ENCODE measurements around the gene RNF126. TPM values are rescaled to one million over a fixed set of nuclear protein-coding genes. Genes with fewer than 3 reads are reported as not detected.
"Not testable (repeated sequence)": the region's sequence is repeated elsewhere in the genome, so short reads cannot be mapped to it uniquely, and the experiment has no call there.

The RNF126 gene
- total RNA-seq, 1 donor from 2014 or later: 21.2 TPM

- no peak for ATAC-seq (ENCODE audit: poor library complexity)
- intact Hi-C loops (cut with DNase I): no loop called here
These were observed 7.6 kb upstream of the RNF126 start for GRCh38 chr19:670609-671075.

GRCh38 chr19:668675-669434, 5.8 kb upstream of the RNF126 start:
- intact Hi-C loops (cut with DNase I); DNase-seq; ATAC-seq (ENCODE audit: poor library complexity): not testable (repeated sequence)

More at GRCh38 chr19:670609-671075, 7.6 kb upstream of the RNF126 start:
- DNase-seq: no peak

- intact Hi-C loops (cut with DNase I); DNase-seq; ATAC-seq (ENCODE audit: poor library complexity): not testable (repeated sequence)
These were observed 4.1 kb upstream of the RNF126 start for GRCh38 chr19:666985-667573.

- DNase-seq: peak; percentile 91
- intact Hi-C loops (cut with DNase I): loop anchor here (1.0 kb wide), 1 partner anchor 69 kb away; no protein-coding TSS in a partner anchor
- ATAC-seq (ENCODE audit: poor library complexity): peak; percentile 56
These were observed 2.0 kb upstream of the RNF126 start for GRCh38 chr19:664913-665443.

- no peak for DNase-seq
- intact Hi-C loops (cut with DNase I): no loop called here
These were observed 686 bp upstream of the RNF126 start for GRCh38 chr19:663682-664117.

GRCh38 chr19:662207-662961, 630 bp downstream of the RNF126 start:
- ATAC-seq (ENCODE audit: poor library complexity): no peak

More at GRCh38 chr19:663682-664117, 686 bp upstream of the RNF126 start:
- ATAC-seq (ENCODE audit: poor library complexity): peak; percentile 9

GRCh38 chr19:661427-662196, 1.4 kb downstream of the RNF126 start:
- no peak for DNase-seq
- no peak for ATAC-seq (ENCODE audit: poor library complexity)
- intact Hi-C loops (cut with DNase I): no loop called here

More at GRCh38 chr19:662207-662961, 630 bp downstream of the RNF126 start:
- intact Hi-C loops (cut with DNase I): no loop called here
- no peak for DNase-seq

GRCh38 chr19:660793-661426, 2.1 kb downstream of the RNF126 start:
- ATAC-seq (ENCODE audit: poor library complexity): no peak
- intact Hi-C loops (cut with DNase I): no loop called here
- DNase-seq: no peak

- intact Hi-C loops (cut with DNase I): no loop called here
- DNase-seq (peak; percentile 79), ATAC-seq (ENCODE audit: poor library complexity) (no peak)
These were observed 3.8 kb downstream of the RNF126 start for GRCh38 chr19:658916-659839.

GRCh38 chr19:658059-658839, 4.8 kb downstream of the RNF126 start:
- no peak for ATAC-seq (ENCODE audit: poor library complexity)
- DNase-seq: no peak
- intact Hi-C loops (cut with DNase I): no loop called here

GRCh38 chr19:657611-658010, 5.4 kb downstream of the RNF126 start:
- intact Hi-C loops (cut with DNase I): no loop called here
- DNase-seq: no peak
- no peak for ATAC-seq (ENCODE audit: poor library complexity)

- intact Hi-C loops (cut with DNase I): no loop called here
- no peak for ATAC-seq (ENCODE audit: poor library complexity)
- no peak for DNase-seq
These were observed 6.1 kb downstream of the RNF126 start for GRCh38 chr19:656751-657559.

GRCh38 chr19:655691-656090, 7.3 kb downstream of the RNF126 start:
- intact Hi-C loops (cut with DNase I): no loop called here
- no peak for DNase-seq

GRCh38 chr19:653425-653824, 9.6 kb downstream of the RNF126 start:
- ATAC-seq (ENCODE audit: poor library complexity) (no peak), DNase-seq (no peak)
- intact Hi-C loops (cut with DNase I): no loop called here

More at GRCh38 chr19:655691-656090, 7.3 kb downstream of the RNF126 start:
- no peak for ATAC-seq (ENCODE audit: poor library complexity)
